ENCODE measurements around the gene THAP10.

DNA sequence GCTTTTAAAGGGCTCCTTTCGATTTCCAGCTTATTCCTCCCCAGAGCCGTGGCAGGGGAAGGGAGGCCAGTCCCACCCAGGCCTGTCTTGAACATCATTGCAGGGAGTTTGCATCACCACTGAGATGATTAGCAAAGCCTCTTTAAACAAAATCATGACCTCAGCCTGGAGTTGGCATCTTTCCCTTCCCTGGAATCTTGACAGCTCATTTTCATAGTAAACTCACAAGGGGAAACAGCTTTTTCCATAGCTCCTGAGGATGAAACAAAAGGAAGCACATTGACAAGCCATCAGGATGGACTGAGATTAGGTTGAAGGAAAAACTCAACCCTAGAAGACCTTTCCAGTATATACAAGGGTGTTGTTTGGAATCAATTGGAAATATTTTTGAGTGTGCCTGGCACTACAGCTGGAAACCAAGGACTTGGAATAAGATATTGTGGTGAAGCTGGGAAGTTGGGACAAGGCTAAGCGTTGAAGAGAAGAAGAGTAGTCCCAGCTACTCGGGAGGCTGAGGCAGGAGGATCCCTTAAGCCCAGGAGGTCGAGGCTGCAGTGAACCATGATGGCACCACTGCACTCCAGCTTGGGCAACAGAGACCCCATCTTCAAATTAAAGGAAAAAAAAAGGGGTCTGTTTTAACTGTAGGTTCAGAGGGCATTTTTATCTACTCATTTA is 35.2 kb downstream of the THAP10 start:
- TF ChIP-seq, protein P1, sequence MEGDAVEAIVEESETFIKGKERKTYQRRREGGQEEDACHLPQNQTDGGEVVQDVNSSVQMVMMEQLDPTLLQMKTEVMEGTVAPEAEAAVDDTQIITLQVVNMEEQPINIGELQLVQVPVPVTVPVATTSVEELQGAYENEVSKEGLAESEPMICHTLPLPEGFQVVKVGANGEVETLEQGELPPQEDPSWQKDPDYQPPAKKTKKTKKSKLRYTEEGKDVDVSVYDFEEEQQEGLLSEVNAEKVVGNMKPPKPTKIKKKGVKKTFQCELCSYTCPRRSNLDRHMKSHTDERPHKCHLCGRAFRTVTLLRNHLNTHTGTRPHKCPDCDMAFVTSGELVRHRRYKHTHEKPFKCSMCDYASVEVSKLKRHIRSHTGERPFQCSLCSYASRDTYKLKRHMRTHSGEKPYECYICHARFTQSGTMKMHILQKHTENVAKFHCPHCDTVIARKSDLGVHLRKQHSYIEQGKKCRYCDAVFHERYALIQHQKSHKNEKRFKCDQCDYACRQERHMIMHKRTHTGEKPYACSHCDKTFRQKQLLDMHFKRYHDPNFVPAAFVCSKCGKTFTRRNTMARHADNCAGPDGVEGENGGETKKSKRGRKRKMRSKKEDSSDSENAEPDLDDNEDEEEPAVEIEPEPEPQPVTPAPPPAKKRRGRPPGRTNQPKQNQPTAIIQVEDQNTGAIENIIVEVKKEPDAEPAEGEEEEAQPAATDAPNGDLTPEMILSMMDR (conservative IDR thresholded peaks at IDR 0.05; ENCODE audit: low read depth, low read length): no peak
- no peak for TF ChIP-seq EZH2 (IDR thresholded peaks at IDR 0.05; ENCODE audit: low read length, unreplicated experiment)
